DMS153 treated with DMSO at 0.1 percent for 48 hours (cell line): Measurements from ENCODE around the gene NSD2.
"Not testable (repeated sequence)": the region's sequence is repeated elsewhere in the genome, so short reads cannot be mapped to it uniquely, and the experiment has no call there.

Source experiments
- DNase-seq: peaks from one replicate; lab custom pipeline; 2025; ENCODE audit not compliant: unreplicated experiment; lab: John Stamatoyannopoulos, UW

Gene NSD2

GRCh38 chr4:1898007-1898406, 26.8 kb downstream of the NSD2 start:
- no peak for DNase-seq

GRCh38 chr4:1898681-1899080, 27.5 kb downstream of the NSD2 start:
- no peak for DNase-seq

GRCh38 chr4:1899149-1900086, 28.2 kb downstream of the NSD2 start:
- DNase-seq = peak; percentile 9

- no peak for DNase-seq
These were observed 28.9 kb downstream of the NSD2 start for GRCh38 chr4:1900087-1900433.

- no peak for DNase-seq
These were observed 29.4 kb downstream of the NSD2 start for GRCh38 chr4:1900624-1901023.

GRCh38 chr4:1901127-1901526, 29.9 kb downstream of the NSD2 start:
- DNase-seq = no peak

- no peak for DNase-seq
These were observed 31.1 kb downstream of the NSD2 start for GRCh38 chr4:1902243-1902642.

- no peak for DNase-seq
These were observed 31.8 kb downstream of the NSD2 start for GRCh38 chr4:1903035-1903434.

- DNase-seq = no peak
These were observed 32.8 kb downstream of the NSD2 start for GRCh38 chr4:1904042-1904441.

- DNase-seq = no peak
These were observed 36.8 kb downstream of the NSD2 start for GRCh38 chr4:1907848-1908525.

- not testable (repeated sequence) for DNase-seq
These were observed 38.5 kb downstream of the NSD2 start for GRCh38 chr4:1909696-1910095.

- DNase-seq = no peak
These were observed 39.5 kb downstream of the NSD2 start for GRCh38 chr4:1910643-1911042.

GRCh38 chr4:1911316-1911715, 40.1 kb downstream of the NSD2 start:
- DNase-seq = not testable (repeated sequence)

- DNase-seq = no peak
These were observed 51.6 kb downstream of the NSD2 start for GRCh38 chr4:1922821-1923220.

GRCh38 chr4:1927675-1928074, 56.5 kb downstream of the NSD2 start:
- no peak for DNase-seq

- DNase-seq = no peak
These were observed 57.4 kb downstream of the NSD2 start for GRCh38 chr4:1928356-1929239.

- no peak for DNase-seq
These were observed 61.5 kb downstream of the NSD2 start for GRCh38 chr4:1932736-1933135.

GRCh38 chr4:1933700-1934099, 62.5 kb downstream of the NSD2 start:
- no peak for DNase-seq

- no peak for DNase-seq
These were observed 66.4 kb downstream of the NSD2 start for GRCh38 chr4:1937550-1937949.

- no peak for DNase-seq
These were observed 66.8 kb downstream of the NSD2 start for GRCh38 chr4:1938027-1938426.
